Fibroblast of skin of back (primary cell): ENCODE data around the gene MFSD6L. TPM values are rescaled to one million over a fixed set of nuclear protein-coding genes. Genes with fewer than 3 reads are reported as not detected.
A peak's percentile ranks its signal among the peaks of the same experiment; 100 is the strongest.

Source experiments
- DNase-seq: peaks from one replicate; pipeline ENCODE4 v3.0.0-alpha.2; 2013
- polyA plus RNA-seq, 2 experiments: library from polyadenylated mRNA; unstranded; fragments of 120-200 nt; gene quantifications; one replicate each; pipeline ENCODE4 v1.2.1, GENCODE V29; 2013; ENCODE audit not compliant: insufficient read length in 2 of 2

MFSD6L gene
- polyA plus RNA-seq (2013, experiment 1 of 2; ENCODE audit: insufficient read length) = not detected
- not detected for polyA plus RNA-seq (2013, experiment 2 of 2; ENCODE audit: insufficient read length)

- no peak for DNase-seq
Measured at GRCh38 chr17:8798846-8799569, at the start of gene MFSD6L. Gene MFSD6L, minus strand, starts transcription at chr17:8799365. Its CDS starts 245 bp downstream, at chr17:8799120.

GRCh38 chr17:8847891-8848290 is 48.7 kb upstream of the MFSD6L start:
- DNase-seq = no peak

- DNase-seq = peak; percentile 63
Measured at GRCh38 chr17:8846768-8847211, 47.6 kb upstream of the MFSD6L start.

- DNase-seq = no peak
Measured at GRCh38 chr17:8844229-8845218, 45.4 kb upstream of the MFSD6L start.

- DNase-seq = no peak
Measured at GRCh38 chr17:8843344-8843743, 44.2 kb upstream of the MFSD6L start.

GRCh38 chr17:8841844-8842243 is 42.7 kb upstream of the MFSD6L start:
- no peak for DNase-seq

GRCh38 chr17:8839410-8839935 is 40.3 kb upstream of the MFSD6L start:
- no peak for DNase-seq

GRCh38 chr17:8838551-8839095 is 39.5 kb upstream of the MFSD6L start:
- DNase-seq = no peak

GRCh38 chr17:8837563-8838075 is 38.5 kb upstream of the MFSD6L start:
- no peak for DNase-seq

- peak; percentile 22 for DNase-seq
Measured at GRCh38 chr17:8836821-8837562, 37.8 kb upstream of the MFSD6L start.

- no peak for DNase-seq
Measured at GRCh38 chr17:8835631-8836364, 36.6 kb upstream of the MFSD6L start.

- no peak for DNase-seq
Measured at GRCh38 chr17:8835106-8835505, 35.9 kb upstream of the MFSD6L start.

GRCh38 chr17:8832711-8833352 is 33.7 kb upstream of the MFSD6L start:
- no peak for DNase-seq

- no peak for DNase-seq
Measured at GRCh38 chr17:8831234-8831849, 32.2 kb upstream of the MFSD6L start.

GRCh38 chr17:8830141-8830540 is 31.0 kb upstream of the MFSD6L start:
- no peak for DNase-seq

- DNase-seq = no peak
Measured at GRCh38 chr17:8829036-8829941, 30.1 kb upstream of the MFSD6L start.

- DNase-seq = no peak
Measured at GRCh38 chr17:8828517-8828875, 29.3 kb upstream of the MFSD6L start.

- no peak for DNase-seq
Measured at GRCh38 chr17:8826808-8827435, 27.8 kb upstream of the MFSD6L start.
